ENCODE results near the gene MAPRE2.
"Not testable (repeated sequence)": the region's sequence is repeated elsewhere in the genome, so short reads cannot be mapped to it uniquely, and the experiment has no call there.

Gene MAPRE2

GRCh38 chr18:35095983-35096676, 54.9 kb downstream of the MAPRE2 start:
- no peak for DNase-seq

DNA sequence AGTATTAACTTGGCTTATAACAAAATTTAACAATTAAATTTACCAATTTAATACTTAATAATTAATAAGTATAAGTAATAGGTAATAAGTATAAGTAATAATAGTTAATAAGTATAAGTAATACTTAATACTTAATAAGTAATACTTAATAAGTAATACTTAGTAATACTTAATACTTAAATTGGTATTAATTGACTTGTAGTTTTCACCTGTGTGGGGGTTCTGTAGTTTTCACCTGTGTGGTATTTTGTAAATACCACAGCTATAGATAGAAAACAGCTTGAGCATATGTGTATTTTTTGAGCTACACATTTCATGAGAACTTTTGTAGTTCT, 55.4 kb downstream of the MAPRE2 start:
- DNase-seq: no peak

- no peak for DNase-seq
Observed at GRCh38 chr18:35097195-35097594, 56.0 kb downstream of the MAPRE2 start.

DNA sequence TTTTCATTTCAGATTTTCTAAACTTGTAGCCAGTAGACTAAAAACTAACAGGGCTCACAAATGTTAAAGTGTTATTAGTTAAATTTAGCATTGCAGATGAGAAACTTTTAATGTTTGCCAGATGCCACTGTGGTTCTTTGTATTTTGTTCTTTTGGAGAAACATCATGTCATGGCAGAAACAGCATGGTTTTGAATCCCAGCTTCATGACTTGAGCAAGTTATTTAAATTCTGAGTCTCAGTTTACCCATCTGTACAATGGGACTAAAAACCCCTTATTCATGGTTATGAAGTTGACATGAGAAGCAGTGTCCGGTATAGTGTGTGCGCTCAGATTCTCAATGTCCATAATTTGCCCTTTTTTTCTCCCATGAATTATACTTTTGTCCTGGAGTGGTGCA, 56.5 kb downstream of the MAPRE2 start:
- DNase-seq: no peak

GRCh38 chr18:35099911-35100310, 58.7 kb downstream of the MAPRE2 start:
- no peak for DNase-seq

DNA sequence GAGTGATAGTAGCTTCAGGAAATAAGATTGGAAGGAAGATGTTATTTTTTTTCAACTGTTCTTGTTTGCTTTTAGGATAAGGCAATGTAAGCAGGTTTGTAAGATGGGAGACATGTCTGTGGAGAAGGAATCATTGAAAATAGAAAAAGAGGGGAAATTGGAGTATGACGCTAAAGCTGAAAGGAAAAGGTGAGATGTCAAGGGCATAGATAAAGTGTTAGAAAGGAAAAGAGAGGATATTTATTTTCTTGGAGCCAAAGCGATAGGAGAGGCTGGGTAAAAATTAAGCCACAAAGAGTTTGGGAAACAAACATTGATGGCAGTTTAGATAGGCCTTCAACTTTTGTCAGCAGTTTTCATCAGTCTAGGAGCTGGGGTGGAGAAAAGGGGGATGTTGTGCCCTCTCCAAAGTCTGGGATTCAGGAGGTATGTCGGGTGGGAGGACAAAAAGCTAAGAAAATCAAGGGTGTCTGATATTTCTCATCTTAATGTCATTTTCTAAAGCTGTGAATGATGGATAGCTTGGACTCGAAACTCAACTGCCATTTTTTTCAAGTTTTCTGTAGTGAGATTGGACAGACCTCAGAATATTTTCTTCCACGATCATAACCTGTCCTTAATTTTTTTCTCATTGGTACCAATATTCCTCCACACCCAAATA, 63.3 kb downstream of the MAPRE2 start:
- DNase-seq: no peak

DNA sequence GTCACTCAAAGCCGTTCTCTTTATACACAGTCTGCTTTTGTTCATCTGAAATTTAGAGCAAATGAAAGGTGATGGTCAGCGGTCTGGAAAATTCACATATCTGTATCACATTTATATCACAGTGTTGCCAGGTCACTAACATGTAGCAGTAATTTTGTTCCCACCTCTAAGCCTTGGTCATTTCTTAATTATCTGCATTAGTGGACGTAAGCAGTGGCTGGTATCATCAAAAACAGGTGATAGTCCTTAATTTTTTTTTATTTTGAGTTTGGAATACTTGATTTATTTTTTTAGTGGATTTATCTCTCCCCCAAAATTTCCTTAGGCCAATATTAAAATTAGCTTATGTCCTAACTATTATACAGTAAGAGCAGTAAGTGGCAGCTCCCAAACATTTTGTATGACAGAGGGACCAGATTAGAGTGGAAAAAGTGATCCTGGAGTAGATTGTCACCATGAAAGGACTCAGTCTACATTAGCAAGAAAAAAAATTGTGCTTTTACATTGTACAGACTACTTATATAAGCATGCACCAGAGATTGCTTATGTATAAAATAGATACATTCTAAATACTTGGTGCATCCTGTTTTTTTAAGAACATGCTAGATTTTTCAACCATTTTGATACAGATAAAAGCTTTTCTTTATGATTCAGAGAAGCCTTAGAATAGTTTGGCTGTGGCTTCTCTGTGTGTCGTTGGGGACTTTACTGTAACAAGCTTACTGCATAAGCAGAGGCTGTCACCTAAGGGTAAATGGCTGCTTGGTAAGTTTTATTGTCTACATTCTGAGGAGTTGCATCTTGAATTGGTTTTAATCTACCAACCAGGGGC, 65.0 kb downstream of the MAPRE2 start:
- no peak for DNase-seq

DNA sequence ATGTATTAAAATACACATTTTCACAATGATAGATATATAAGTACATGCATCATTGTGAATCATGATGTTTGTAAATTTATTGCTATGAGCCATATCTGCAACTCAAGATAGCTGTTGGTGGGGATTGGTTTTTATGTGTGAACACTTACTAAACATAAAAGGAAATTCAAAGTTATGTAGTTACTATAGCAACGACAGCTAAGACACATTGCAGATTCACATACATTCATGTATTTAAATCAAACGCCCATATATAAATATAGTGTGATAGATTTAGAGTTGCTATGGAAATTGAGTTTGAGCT, 65.6 kb downstream of the MAPRE2 start:
- no peak for DNase-seq

DNA sequence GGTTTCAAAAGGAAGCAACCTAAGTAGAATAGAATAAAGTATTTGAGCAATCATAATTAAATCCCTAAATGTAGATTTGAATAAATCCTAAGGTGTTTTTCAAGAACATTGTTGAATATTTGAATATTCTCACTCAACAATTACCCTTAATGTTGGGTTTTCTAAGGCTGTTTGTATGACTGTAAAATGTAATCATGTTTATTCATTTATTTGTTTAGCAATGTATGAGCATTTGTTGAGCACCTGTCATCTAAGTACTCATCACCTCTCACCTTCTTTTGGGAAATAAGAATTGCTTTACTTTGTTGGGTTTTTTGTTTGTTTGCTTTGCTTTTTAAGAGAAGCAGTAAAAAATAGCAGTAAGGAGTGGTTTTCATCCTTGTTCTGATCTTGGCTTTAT, 66.0 kb downstream of the MAPRE2 start:
- DNase-seq: no peak

DNA sequence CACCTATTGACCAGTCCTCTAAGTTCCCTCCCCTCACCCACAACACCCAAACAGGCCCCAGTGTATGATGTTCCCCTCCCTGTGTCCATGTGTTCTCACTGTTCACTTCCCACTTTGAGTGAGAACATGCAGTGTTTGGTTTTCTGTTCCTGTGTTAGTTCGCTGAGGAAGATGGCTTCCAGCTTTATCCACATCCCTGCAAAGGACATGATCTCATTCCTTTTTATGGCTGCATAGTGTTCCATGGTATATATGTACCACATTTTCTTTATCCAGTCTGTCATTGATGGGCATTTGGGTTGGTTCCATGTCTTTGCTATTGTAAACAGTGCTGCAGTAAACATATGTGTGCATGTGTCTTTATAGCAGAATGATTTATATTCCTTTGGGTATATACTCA, 66.9 kb downstream of the MAPRE2 start:
- DNase-seq: not testable (repeated sequence)

- DNase-seq: no peak
Observed at GRCh38 chr18:35110059-35110458, 68.8 kb downstream of the MAPRE2 start.

GRCh38 chr18:35110554-35111485, 69.6 kb downstream of the MAPRE2 start:
- DNase-seq: no peak

DNA sequence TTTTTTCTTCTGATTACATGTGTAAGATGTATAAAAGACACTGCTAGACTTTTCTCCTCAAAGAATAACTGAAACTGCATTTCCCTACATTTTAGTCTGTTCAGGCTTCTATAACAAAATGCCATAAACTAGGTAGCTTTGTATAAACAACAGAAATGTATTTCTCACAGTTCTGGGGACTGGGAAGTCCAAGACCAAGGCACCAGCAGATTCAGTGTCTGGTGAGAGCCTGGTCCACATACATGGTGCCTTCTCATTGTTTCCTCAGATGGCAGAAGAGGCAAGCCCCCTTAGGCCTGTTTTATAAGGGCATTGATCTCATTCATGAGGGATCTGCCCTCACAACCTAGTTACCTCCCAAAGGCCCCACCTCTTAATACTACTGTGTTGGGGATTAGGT, 71.5 kb downstream of the MAPRE2 start:
- no peak for DNase-seq

- DNase-seq: no peak
Observed at GRCh38 chr18:35114305-35114704, 73.1 kb downstream of the MAPRE2 start.

- no peak for DNase-seq
Observed at GRCh38 chr18:35116784-35117318, 75.6 kb downstream of the MAPRE2 start.

DNA sequence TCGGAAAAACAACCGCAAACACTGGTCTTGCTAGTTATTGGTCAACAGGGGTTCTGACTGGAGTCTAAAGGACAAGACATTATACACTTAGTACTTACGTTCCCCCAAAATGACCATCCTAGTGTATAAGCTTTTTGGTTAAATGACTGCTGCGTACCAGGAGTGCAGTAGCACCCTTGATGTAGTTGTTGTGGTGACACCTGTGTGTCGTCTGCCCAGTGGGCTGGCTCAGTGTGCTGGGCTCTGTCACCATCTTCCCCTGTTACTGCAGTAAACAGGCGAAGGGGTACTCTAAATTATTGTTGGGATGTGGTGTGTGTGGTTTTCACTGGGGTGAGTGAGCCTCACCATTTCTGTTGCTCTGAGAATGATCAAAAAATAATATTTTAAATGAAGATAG, 76.2 kb downstream of the MAPRE2 start:
- DNase-seq: no peak

- no peak for DNase-seq
Observed at GRCh38 chr18:35117951-35118411, 76.8 kb downstream of the MAPRE2 start.

- no peak for DNase-seq
Observed at GRCh38 chr18:35118641-35119040, 77.4 kb downstream of the MAPRE2 start.

- no peak for DNase-seq
Observed at GRCh38 chr18:35121038-35121437, 79.8 kb downstream of the MAPRE2 start.

DNA sequence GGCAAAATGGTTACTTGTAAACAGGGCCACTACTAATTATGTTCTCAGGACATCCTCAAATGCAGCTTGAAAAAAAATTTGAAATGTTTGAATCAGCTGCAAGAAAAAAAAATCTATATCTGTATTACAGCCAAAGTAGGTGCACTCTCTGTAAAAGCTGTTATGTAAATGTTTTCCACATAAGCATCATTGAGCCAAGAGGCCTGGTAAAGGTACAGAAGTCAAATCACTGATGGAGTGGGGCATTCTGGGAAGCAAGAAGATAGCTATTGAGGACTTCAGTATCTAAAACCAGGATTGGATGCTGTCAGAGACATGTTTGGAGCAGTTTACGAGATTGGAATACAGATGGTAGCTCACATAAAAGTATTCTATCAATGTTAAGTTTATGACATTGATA, 80.3 kb downstream of the MAPRE2 start:
- DNase-seq: no peak

DNA sequence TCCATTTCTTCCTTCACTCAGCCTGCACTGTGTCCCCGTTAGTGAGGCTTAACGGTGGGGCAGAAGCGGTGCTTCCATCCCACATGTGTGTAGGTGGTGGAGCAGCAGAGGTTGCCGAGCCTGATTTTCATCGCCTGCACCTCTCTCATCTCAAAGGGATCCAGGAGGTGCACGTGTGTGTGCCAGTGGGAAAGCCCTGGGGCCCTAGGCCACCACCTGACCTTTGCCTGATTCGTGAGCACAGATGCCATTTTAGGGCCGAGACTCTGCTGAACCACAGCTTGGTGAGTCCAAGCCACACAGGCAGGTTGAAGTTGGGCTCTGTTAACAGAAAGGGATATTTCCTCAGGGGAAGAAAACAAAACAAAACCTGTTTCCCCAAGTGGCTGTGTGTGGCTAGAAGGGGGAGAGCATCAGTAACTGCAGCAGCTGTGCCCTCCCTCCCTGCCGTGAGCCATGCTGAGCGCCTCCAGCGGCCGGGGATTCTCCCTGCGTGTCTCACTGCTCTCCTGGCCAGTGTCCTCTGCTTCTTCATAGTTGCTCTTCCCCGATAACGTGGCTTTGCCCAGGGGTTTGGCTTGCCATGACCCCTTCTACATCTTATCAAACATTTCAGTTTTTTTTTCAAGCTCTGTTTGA, 81.5 kb downstream of the MAPRE2 start:
- no peak for DNase-seq

DNA sequence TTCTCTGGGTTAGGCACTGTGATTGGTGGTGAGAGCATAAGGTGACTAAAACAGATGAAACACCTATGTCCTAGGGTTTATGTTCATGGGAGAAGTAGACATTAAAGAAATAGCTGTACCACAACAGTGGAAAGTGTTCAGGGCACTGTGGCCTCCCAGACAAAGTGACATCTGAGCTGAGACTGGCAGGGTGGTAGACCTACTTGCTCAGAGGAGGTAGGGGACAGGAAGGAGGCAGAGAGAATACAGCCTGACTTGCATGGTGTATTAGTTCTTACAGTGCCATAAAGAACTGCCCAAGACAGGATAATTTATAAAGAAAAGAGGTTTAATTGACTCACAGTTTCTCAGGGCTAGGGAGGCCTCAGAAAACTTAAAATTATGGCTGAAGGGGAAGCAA, 82.6 kb downstream of the MAPRE2 start:
- no peak for DNase-seq
